Fibroblast of skin of left biceps (primary cell): ENCODE measurements around the gene CCT5.
"Not testable (repeated sequence)": the region's sequence is repeated elsewhere in the genome, so short reads cannot be mapped to it uniquely, and the experiment has no call there.

Experiments used
- DNase-seq, 2 experiments: peaks; one replicate each; pipeline ENCODE4 v3.0.0-alpha.2; 2013; ENCODE audit warnings: low read depth in 2 of 2

Gene CCT5

GRCh38 chr5:10301842-10302610, 51.9 kb downstream of the CCT5 start:
- DNase-seq: no peak

GRCh38 chr5:10303201-10303600, 53.1 kb downstream of the CCT5 start:
- DNase-seq: no peak

- DNase-seq: no peak
These were observed 53.7 kb downstream of the CCT5 start for GRCh38 chr5:10303699-10304170.

- DNase-seq: no peak
These were observed 54.9 kb downstream of the CCT5 start for GRCh38 chr5:10304932-10305331.

- DNase-seq: no peak
These were observed 56.0 kb downstream of the CCT5 start for GRCh38 chr5:10306114-10306513.

- DNase-seq: no peak
These were observed 56.7 kb downstream of the CCT5 start for GRCh38 chr5:10306806-10307205.

GRCh38 chr5:10307206-10308148, 57.4 kb downstream of the CCT5 start, which contains the start of gene CMBL:
Gene CMBL (minus strand): TSS chr5:10307902. CDS start chr5:10290762, 17,140 bp downstream.
- no peak for DNase-seq

- DNase-seq: no peak
These were observed 58.8 kb downstream of the CCT5 start for GRCh38 chr5:10308844-10309243.

GRCh38 chr5:10310066-10310779, 60.1 kb downstream of the CCT5 start:
- no peak for DNase-seq

GRCh38 chr5:10310835-10311570, 60.9 kb downstream of the CCT5 start:
- DNase-seq: not testable (repeated sequence)

- DNase-seq: no peak
These were observed 61.7 kb downstream of the CCT5 start for GRCh38 chr5:10311595-10312425.

GRCh38 chr5:10315201-10315600, 65.1 kb downstream of the CCT5 start:
- DNase-seq: no peak
